Hepatocyte (in vitro differentiated cells): ENCODE data around the gene SHISA6. TPM values are rescaled to one million over a fixed set of nuclear protein-coding genes. Genes with fewer than 3 reads are reported as not detected.

Experiments used
- DNase-seq: peaks from one replicate; pipeline ENCODE4 v3.0.0-alpha.2; 2016; ENCODE audit warnings: low spot score
- H2AFZ ChIP-seq: fragments of 200-600 bp; sonication (generic); 2 replicates; pipeline ENCODE4 v1.6.0; 2016; ENCODE audit warnings: antibody characterized with exemption, mild to moderate bottlenecking
- H3K27ac ChIP-seq: fragments of 200-600 bp; sonication (generic); 2 replicates; pipeline ENCODE4 v1.5.1; 2016; ENCODE audit warnings: mild to moderate bottlenecking
- H3K27me3 ChIP-seq: fragments of 200-600 bp; sonication (generic); 2 replicates; pipeline ENCODE4 v1.6.1; 2016
- H3K36me3 ChIP-seq: fragments of 200-600 bp; sonication (generic); replicated peaks from 2 replicates; pipeline ENCODE4 v1.5.1; 2016; ENCODE audit warnings: low read depth; ENCODE audit not compliant: insufficient read depth
- H3K4me1 ChIP-seq: fragments of 200-600 bp; sonication (generic); 2 replicates; pipeline ENCODE4 v1.5.1; 2016; ENCODE audit warnings: mild to moderate bottlenecking, moderate library complexity; ENCODE audit not compliant: insufficient read depth
- H3K4me2 ChIP-seq: fragments of 200-600 bp; sonication (generic); 2 replicates; pipeline ENCODE4 v1.6.0; 2016
- H3K4me3 ChIP-seq: fragments of 200-600 bp; sonication (generic); 2 replicates; pipeline ENCODE4 v1.5.1; 2016; ENCODE audit warnings: mild to moderate bottlenecking
- H3K79me2 ChIP-seq: fragments of 200-600 bp; sonication (generic); 2 replicates; pipeline ENCODE4 v1.6.0; 2017; ENCODE audit warnings: mild to moderate bottlenecking
- H3K9me2 ChIP-seq: fragments of 200-600 bp; sonication (generic); replicated peaks from 2 replicates; pipeline ENCODE4 v1.6.0; 2017; ENCODE audit warnings: mild to moderate bottlenecking; ENCODE audit not compliant: insufficient read depth
- H3K9me3 ChIP-seq: fragments of 200-600 bp; sonication (generic); 2 replicates; pipeline ENCODE4 v1.5.1; 2016; ENCODE audit warnings: low read depth, mild to moderate bottlenecking
- H4K20me1 ChIP-seq: fragments of 200-600 bp; sonication (generic); 2 replicates; pipeline ENCODE4 v1.6.0; 2016; ENCODE audit warnings: mild to moderate bottlenecking; ENCODE audit not compliant: insufficient read depth, poor library complexity, severe bottlenecking
- CTCF ChIP-seq: fragments of 200-600 bp; sonication (generic); IDR thresholded peaks from 2 replicates; pipeline ENCODE4 v1.5.1; 2016; ENCODE audit warnings: antibody characterized with exemption, mild to moderate bottlenecking; ENCODE audit not compliant: poor library complexity
- EZH2 ChIP-seq: fragments of 200-600 bp; sonication (generic); IDR thresholded peaks from 2 replicates; pipeline ENCODE4 v1.6.1; 2016; ENCODE audit warnings: antibody characterized with exemption, mild to moderate bottlenecking, borderline replicate concordance
- EZH2phosphoT487 ChIP-seq: fragments of 200-600 bp; sonication (generic); IDR thresholded peaks from one replicate; pipeline ENCODE4 v1.6.1; 2018; ENCODE audit warnings: antibody characterized with exemption, mild to moderate bottlenecking, low read depth, moderate library complexity; ENCODE audit not compliant: unreplicated experiment, severe bottlenecking
- WGBS: methylation state at CpG from one replicate; pipeline ENCODE4 v1.1.6; 2016; ENCODE audit warnings: low lambda C conversion rate; ENCODE audit errors: missing lambda C conversion rate; 5-methylcytosine and 5-hydroxymethylcytosine counted together
- polyA plus RNA-seq: library from polyadenylated mRNA; unstranded; fragments of >200 nt; fragmentation: Nextera tagmentation; extraction: Ambion mirVana; gene quantifications from 2 replicates; pipeline ENCODE4 v1.2.1, GENCODE V29; 2016
- total RNA-seq: library from RNA; depleted of rRNA; stranded (reverse); fragments of >200 nt; gene quantifications from 2 replicates; pipeline ENCODE4 v1.2.3, GENCODE V29; 2014

Gene SHISA6
- total and polyA plus RNA-seq, 2 experiments from 2014 or later, result 0.21 to 0.80 TPM

GRCh38 chr17:11458279-11458678 lies 217.3 kb downstream of the SHISA6 start:
- no peaks in the 10 kb centered on the region for H4K20me1 ChIP-seq
- no peak overlapping the region for H3K27ac ChIP-seq
- H3K36me3 ChIP-seq, result no peaks in the 10 kb centered on the region
- no peaks in the 10 kb centered on the region for H3K27me3 ChIP-seq
- TF ChIP-seq EZH2, result no peak
- no peak for TF ChIP-seq EZH2phosphoT487
- TF ChIP-seq CTCF, result no peak
- no peaks in the 10 kb centered on the region for H3K9me2 ChIP-seq
- H3K9me3 ChIP-seq, result no peaks in the 10 kb centered on the region
- no peak overlapping the region for H3K4me2 ChIP-seq
- no peak overlapping the region for H2AFZ ChIP-seq
- no peak for DNase-seq
- WGBS, result 98% methylated on average over 4 of the region's 4 CpGs
- no peak overlapping the region for H3K4me3 ChIP-seq
- H3K4me1 ChIP-seq, result no peaks in the 10 kb centered on the region
- H3K79me2 ChIP-seq, result no peaks in the 10 kb centered on the region

GRCh38 chr17:11459861-11460331 lies 218.9 kb downstream of the SHISA6 start:
- 69% methylated on average over 8 of the region's 8 CpGs for WGBS
- no peak for DNase-seq
- no peak for TF ChIP-seq EZH2phosphoT487
- TF ChIP-seq EZH2, result no peak
- TF ChIP-seq CTCF, result no peak

GRCh38 chr17:11461993-11462548 lies 221.1 kb downstream of the SHISA6 start:
- H3K4me1 ChIP-seq, result no peaks in the 10 kb centered on the region
- no peak for DNase-seq
- no peak overlapping the region for H3K27ac ChIP-seq
- H4K20me1 ChIP-seq, result no peaks in the 10 kb centered on the region
- TF ChIP-seq EZH2phosphoT487, result no peak
- TF ChIP-seq CTCF, result no peak
- TF ChIP-seq EZH2, result no peak
- no peaks in the 10 kb centered on the region for H3K36me3 ChIP-seq
- H3K4me3 ChIP-seq, result no peak overlapping the region
- H3K9me2 ChIP-seq, result no peaks in the 10 kb centered on the region
- H3K79me2 ChIP-seq, result no peaks in the 10 kb centered on the region
- no peak overlapping the region for H2AFZ ChIP-seq
- 67% methylated on average over 1 of the region's 1 CpG for WGBS
- H3K4me2 ChIP-seq, result no peak overlapping the region
- no peaks in the 10 kb centered on the region for H3K27me3 ChIP-seq
- H3K9me3 ChIP-seq, result no peaks in the 10 kb centered on the region

More at GRCh38 chr17:11459861-11460331, 218.9 kb downstream of the SHISA6 start:
- H3K27ac ChIP-seq, result no peak overlapping the region
- no peaks in the 10 kb centered on the region for H3K36me3 ChIP-seq
- H3K4me3 ChIP-seq, result no peak overlapping the region
- H3K9me3 ChIP-seq, result no peaks in the 10 kb centered on the region
- H2AFZ ChIP-seq, result no peak overlapping the region
- H3K4me1 ChIP-seq, result no peaks in the 10 kb centered on the region
- H3K4me2 ChIP-seq, result no peak overlapping the region
- no peaks in the 10 kb centered on the region for H3K27me3 ChIP-seq
- no peaks in the 10 kb centered on the region for H4K20me1 ChIP-seq
- H3K9me2 ChIP-seq, result no peaks in the 10 kb centered on the region
- H3K79me2 ChIP-seq, result no peaks in the 10 kb centered on the region
